Mesothelial cell of epicardium (in vitro differentiated cells): ENCODE data around the gene FRMPD1. TPM values are rescaled to one million over a fixed set of nuclear protein-coding genes. Genes with fewer than 3 reads are reported as not detected.

Experiments
- DNase-seq, 2 experiments: peaks; one replicate each; pipeline ENCODE4 v3.0.0; 2021; ENCODE audit warnings: low spot score in 2 of 2; ENCODE audit not compliant: unreplicated experiment in 2 of 2
- H3K27ac Mint-ChIP-seq: 2 replicates; pipeline ENCODE4 v1.8.0; 2021; ENCODE audit warnings: mixed read lengths
- H3K27me3 Mint-ChIP-seq: 2 replicates; pipeline ENCODE4 v1.8.0; 2021; ENCODE audit warnings: low read depth, mixed read lengths
- H3K36me3 Mint-ChIP-seq: 2 replicates; pipeline ENCODE4 v1.8.0; 2021; ENCODE audit warnings: mixed read lengths
- H3K4me1 Mint-ChIP-seq: 2 replicates; pipeline ENCODE4 v1.8.0; 2021; ENCODE audit warnings: mixed read lengths
- H3K4me3 Mint-ChIP-seq: 2 replicates; pipeline ENCODE4 v1.8.0; 2021; ENCODE audit warnings: mild to moderate bottlenecking, moderate library complexity, mixed read lengths
- H3K9me3 Mint-ChIP-seq: 2 replicates; pipeline ENCODE4 v1.8.0; 2021; ENCODE audit warnings: mixed read lengths
- total RNA-seq: library from RNA; stranded (reverse); gene quantifications from 3 replicates; pipeline ENCODE4 v1.2.1, GENCODE V29; 2021
- TF ChIP-seq, protein P1 (sequence below): fragments of 200-600 bp; sonication (generic); IDR thresholded peaks from one replicate; pipeline ENCODE4 v1.5.0; 2021; ENCODE audit warnings: antibody characterized with exemption; ENCODE audit not compliant: unreplicated experiment

The FRMPD1 gene
- total RNA-seq, 1 donor from 2014 or later = 0.45 TPM

DNA sequence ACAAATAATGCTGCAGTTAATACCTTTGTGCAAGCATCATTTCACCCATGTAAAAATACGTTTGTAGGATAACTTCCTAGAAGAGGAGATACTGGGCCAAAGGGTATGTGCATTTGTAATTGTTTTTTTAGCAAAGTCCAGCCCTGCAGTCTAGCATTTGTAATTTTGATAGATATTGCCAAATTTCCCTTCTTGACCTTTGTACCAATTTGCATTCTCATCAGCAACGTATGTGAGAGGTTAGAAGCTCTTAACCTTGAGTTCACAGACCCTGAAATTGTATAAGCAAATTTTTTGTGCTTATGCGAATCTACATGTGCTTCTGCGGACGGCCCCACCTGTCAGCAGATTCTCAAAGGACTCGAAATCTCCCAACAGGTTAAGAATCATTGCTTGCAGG lies 39.7 kb upstream of the FRMPD1 start:
- no peak overlapping the region for H3K4me3 Mint-ChIP-seq
- H3K9me3 Mint-ChIP-seq = no peaks in the 10 kb centered on the region
- H3K27me3 Mint-ChIP-seq = peaks cover 59% of the 10 kb centered on the region
- DNase-seq = no peak
- TF ChIP-seq, protein P1, sequence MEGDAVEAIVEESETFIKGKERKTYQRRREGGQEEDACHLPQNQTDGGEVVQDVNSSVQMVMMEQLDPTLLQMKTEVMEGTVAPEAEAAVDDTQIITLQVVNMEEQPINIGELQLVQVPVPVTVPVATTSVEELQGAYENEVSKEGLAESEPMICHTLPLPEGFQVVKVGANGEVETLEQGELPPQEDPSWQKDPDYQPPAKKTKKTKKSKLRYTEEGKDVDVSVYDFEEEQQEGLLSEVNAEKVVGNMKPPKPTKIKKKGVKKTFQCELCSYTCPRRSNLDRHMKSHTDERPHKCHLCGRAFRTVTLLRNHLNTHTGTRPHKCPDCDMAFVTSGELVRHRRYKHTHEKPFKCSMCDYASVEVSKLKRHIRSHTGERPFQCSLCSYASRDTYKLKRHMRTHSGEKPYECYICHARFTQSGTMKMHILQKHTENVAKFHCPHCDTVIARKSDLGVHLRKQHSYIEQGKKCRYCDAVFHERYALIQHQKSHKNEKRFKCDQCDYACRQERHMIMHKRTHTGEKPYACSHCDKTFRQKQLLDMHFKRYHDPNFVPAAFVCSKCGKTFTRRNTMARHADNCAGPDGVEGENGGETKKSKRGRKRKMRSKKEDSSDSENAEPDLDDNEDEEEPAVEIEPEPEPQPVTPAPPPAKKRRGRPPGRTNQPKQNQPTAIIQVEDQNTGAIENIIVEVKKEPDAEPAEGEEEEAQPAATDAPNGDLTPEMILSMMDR = no peak
- no peaks in the 10 kb centered on the region for H3K4me1 Mint-ChIP-seq
- H3K27ac Mint-ChIP-seq = no peak overlapping the region
- no peaks in the 10 kb centered on the region for H3K36me3 Mint-ChIP-seq

GRCh38 chr9:37611961-37612360 lies 38.8 kb upstream of the FRMPD1 start:
- no peaks in the 10 kb centered on the region for H3K36me3 Mint-ChIP-seq
- H3K27me3 Mint-ChIP-seq = peaks cover 52% of the 10 kb centered on the region
- TF ChIP-seq, protein P1 = no peak
- no peak overlapping the region for H3K27ac Mint-ChIP-seq
- no peaks in the 10 kb centered on the region for H3K9me3 Mint-ChIP-seq
- H3K4me3 Mint-ChIP-seq = no peak overlapping the region
- no peaks in the 10 kb centered on the region for H3K4me1 Mint-ChIP-seq
- DNase-seq = no peak

GRCh38 chr9:37617161-37617560 lies 33.6 kb upstream of the FRMPD1 start:
- H3K4me1 Mint-ChIP-seq = peaks cover 23% of the 10 kb centered on the region
- H3K27me3 Mint-ChIP-seq = peaks cover 23% of the 10 kb centered on the region
- H3K9me3 Mint-ChIP-seq = no peaks in the 10 kb centered on the region
- TF ChIP-seq, protein P1 = no peak
- no peak overlapping the region for H3K27ac Mint-ChIP-seq
- H3K4me3 Mint-ChIP-seq = no peak overlapping the region
- no peaks in the 10 kb centered on the region for H3K36me3 Mint-ChIP-seq
- DNase-seq = no peak

GRCh38 chr9:37617832-37618231 lies 32.9 kb upstream of the FRMPD1 start:
- Mint-ChIP-seq H3K4me1 (peaks cover 23% of the 10 kb centered on the region), H3K27ac (no peak overlapping the region), H3K9me3 (no peaks in the 10 kb centered on the region)

GRCh38 chr9:37618817-37619216 lies 31.9 kb upstream of the FRMPD1 start:
- no peak overlapping the region for H3K4me3 Mint-ChIP-seq
- peaks cover 14% of the 10 kb centered on the region for H3K27me3 Mint-ChIP-seq
- no peak overlapping the region for H3K27ac Mint-ChIP-seq
- no peaks in the 10 kb centered on the region for H3K9me3 Mint-ChIP-seq
- H3K4me1 Mint-ChIP-seq = peaks cover 23% of the 10 kb centered on the region
- H3K36me3 Mint-ChIP-seq = no peaks in the 10 kb centered on the region
- TF ChIP-seq, protein P1 = no peak
- DNase-seq = no peak

More at GRCh38 chr9:37617832-37618231, 32.9 kb upstream of the FRMPD1 start:
- no peak for DNase-seq
- Mint-ChIP-seq H3K4me3 (no peak overlapping the region), H3K27me3 (peaks cover 19% of the 10 kb centered on the region), H3K36me3 (no peaks in the 10 kb centered on the region)
- TF ChIP-seq, protein P1 = no peak

- TF ChIP-seq, protein P1 = no peak
- H3K4me3 Mint-ChIP-seq = no peak overlapping the region
- H3K27ac Mint-ChIP-seq = no peak overlapping the region
- peaks cover 23% of the 10 kb centered on the region for H3K4me1 Mint-ChIP-seq
- H3K27me3 Mint-ChIP-seq = peaks cover 9% of the 10 kb centered on the region
- no peak for DNase-seq
- H3K36me3 Mint-ChIP-seq = no peaks in the 10 kb centered on the region
- H3K9me3 Mint-ChIP-seq = no peaks in the 10 kb centered on the region
These were observed 30.9 kb upstream of the FRMPD1 start for GRCh38 chr9:37619806-37620205.
